ENCODE data around the gene PAMR1.

DNA sequence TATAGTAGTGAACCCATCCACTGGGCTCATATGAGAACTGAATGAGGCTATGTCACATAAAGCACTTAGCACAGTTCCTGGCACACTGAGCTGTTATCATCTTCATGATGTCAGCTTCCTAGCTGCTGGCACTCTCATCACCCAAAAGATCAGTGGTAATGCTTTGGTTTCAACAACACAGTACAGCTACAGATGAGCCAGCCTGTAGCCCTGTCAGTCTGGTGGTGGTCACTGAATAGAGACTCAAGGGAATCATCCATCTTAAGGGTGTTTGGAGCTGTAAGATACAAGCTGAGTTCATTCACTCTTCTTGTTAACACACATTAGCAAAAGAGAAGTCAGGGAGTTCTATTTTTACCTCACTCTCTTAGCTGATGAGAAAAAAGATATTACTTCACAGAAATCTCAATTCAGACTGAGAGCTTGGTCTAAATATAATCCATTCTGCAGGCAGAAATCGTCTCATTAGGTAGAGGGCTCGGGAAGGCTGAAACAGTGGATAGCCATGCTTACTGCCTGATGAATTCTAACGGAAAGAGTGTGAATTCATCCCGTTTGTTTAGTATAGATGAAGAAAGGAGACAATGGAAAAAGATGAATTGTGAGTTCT lies 99.7 kb downstream of the PAMR1 start:
- TF ChIP-seq TAF1 (IDR thresholded peaks at IDR 0.05; ENCODE audit: low read depth, low read length) (no peak), POLR2AphosphoS5 (IDR thresholded peaks at IDR 0.05; ENCODE audit: low read depth, low read length) (no peak), POLR2A (IDR thresholded peaks at IDR 0.05; ENCODE audit: low read depth, low read length) (no peak), SPI1 (IDR thresholded peaks at IDR 0.05; ENCODE audit: low read depth, low read length) (no peak), PAX5 (IDR thresholded peaks at IDR 0.05; ENCODE audit: insufficient read depth, low read length, severe bottlenecking) (no peak)

Data from GM12891 (cell line).